ENCODE measurements around the gene GGTA1. TPM values are rescaled to one million over a fixed set of nuclear protein-coding genes. Genes with fewer than 3 reads are reported as not detected.

Gene GGTA1
- total RNA-seq, 1 experiment from 2014 or later, result not detected

DNA sequence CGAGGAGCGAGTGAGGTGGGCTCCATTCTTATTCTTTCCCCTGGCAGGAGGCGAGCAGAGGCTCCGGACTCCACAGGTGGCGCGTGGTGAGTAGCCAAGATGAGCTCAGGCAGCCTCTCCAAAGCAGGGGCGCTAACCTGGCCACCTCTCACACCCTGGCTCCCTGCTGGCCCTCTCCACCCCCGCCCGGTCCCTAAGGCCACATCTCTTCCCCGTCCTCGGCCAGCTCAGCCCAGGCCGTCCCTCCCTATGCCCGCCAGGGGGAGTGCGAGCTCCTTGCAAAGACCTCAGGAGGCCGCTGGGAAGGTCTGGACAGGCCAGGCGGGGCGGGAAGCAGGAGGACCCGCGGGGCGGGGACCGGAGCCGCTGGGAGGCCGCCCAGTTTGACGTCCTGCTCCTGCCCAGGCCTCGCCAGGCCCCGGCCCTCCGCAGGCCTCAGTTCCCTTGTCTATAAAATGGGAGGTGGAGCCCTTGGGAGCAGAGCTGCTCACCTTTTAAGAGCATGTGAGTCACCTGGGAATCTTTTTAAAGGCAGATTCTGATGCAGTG, 46.3 kb upstream of the GGTA1 start:
- peak overlapping the region; percentile 80 for H2AFZ ChIP-seq (ENCODE audit: low read length)
- no TSS peak for BruUV-seq (replicated peaks)
- no peaks in the 10 kb centered on the region for H3K79me2 ChIP-seq (ENCODE audit: low read length)
- H3K9me2 ChIP-seq (replicated peaks; ENCODE audit: low read length), result no peaks in the 10 kb centered on the region
- no peaks in the 10 kb centered on the region for H3K9me3 ChIP-seq (ENCODE audit: low read length)
- no peak overlapping the region for H3K27ac ChIP-seq (ENCODE audit: low read length)
- H3K36me3 ChIP-seq (ENCODE audit: low read depth, low read length), result no peaks in the 10 kb centered on the region
- no peaks in the 10 kb centered on the region for H4K20me1 ChIP-seq (ENCODE audit: low read length)
- H3F3A ChIP-seq (ENCODE audit: low read length, unreplicated experiment), result no peaks in the 10 kb centered on the region
- H3K4me2 ChIP-seq (ENCODE audit: low read length), result peak overlapping the region; percentile 48
- H3K4me3 ChIP-seq (ENCODE audit: low read length), result peak overlapping the region; percentile 35; the same call in 1 of the 2 replicates
- peaks cover 3% of the 10 kb centered on the region; the same call in 1 of the 2 replicates for H3K4me1 ChIP-seq (ENCODE audit: insufficient read depth, low read length)
- ATAC-seq (peak; percentile 98), DNase-seq (peak; percentile 91)
- peak overlapping the region; percentile 29 for H3K9ac ChIP-seq (ENCODE audit: low read length)
- POLR2A ChIA-PET (ENCODE audit: unreplicated experiment), result no interaction called here
- intact Hi-C loops (cut with micrococcal nuclease), result loop anchor here (5.0 kb wide), 2 partner anchors 196 to 461 kb away; no protein-coding TSS in a partner anchor
- CTCF ChIA-PET, result interaction anchor here (0.6 to 1.6 kb wide), 7 partner anchors 53 to 334 kb away, joined by 3 to 8 read pairs (median 4); no protein-coding TSS in a partner anchor
- TF ChIP-seq, protein P1, sequence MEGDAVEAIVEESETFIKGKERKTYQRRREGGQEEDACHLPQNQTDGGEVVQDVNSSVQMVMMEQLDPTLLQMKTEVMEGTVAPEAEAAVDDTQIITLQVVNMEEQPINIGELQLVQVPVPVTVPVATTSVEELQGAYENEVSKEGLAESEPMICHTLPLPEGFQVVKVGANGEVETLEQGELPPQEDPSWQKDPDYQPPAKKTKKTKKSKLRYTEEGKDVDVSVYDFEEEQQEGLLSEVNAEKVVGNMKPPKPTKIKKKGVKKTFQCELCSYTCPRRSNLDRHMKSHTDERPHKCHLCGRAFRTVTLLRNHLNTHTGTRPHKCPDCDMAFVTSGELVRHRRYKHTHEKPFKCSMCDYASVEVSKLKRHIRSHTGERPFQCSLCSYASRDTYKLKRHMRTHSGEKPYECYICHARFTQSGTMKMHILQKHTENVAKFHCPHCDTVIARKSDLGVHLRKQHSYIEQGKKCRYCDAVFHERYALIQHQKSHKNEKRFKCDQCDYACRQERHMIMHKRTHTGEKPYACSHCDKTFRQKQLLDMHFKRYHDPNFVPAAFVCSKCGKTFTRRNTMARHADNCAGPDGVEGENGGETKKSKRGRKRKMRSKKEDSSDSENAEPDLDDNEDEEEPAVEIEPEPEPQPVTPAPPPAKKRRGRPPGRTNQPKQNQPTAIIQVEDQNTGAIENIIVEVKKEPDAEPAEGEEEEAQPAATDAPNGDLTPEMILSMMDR (conservative IDR thresholded peaks at IDR 0.05; ENCODE audit: low read depth, low read length), result peak; percentile 80
- no peak for TF ChIP-seq EZH2 (IDR thresholded peaks at IDR 0.05; ENCODE audit: low read length, unreplicated experiment)
- H3K27me3 ChIP-seq (ENCODE audit: low read length), result no peaks in the 10 kb centered on the region

DNA sequence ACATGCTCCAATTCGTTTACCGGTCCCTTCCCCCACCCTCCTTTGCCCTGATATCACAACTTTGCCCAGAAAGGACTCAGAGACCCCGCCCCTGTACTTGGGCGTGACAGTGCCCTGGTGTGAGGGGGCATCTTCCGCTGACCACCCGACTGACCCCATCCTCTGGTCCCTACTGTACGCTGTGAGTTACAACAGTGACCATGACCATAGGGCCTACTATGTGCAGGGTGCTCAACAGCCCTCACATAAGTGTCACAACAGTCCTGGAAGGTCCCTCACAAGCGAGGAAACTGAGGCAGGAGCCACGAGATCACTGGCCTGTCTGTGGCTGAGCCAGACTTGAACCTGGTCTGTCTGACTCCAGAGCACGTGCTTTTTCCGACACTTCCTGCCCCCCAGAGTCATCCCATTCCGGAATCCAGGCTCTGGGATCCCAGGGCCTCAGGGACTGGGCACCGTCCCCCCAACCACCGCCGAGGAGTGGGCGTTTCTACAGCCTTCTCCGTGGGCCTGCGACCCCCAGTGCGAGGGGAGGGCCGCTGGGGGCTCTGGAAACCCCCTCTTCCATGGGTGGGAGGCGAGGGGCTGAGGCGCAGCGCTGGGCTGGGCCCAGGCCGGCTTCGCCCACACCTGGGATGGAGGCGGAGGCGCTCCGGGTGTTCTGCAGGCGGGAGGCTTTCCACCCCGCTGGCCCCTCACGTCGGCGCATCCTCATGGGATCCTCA, 45.7 kb upstream of the GGTA1 start:
- Histone ChIP-seq H3K9me2 (replicated peaks; ENCODE audit: low read length) (no peaks in the 10 kb centered on the region), H3K79me2 (ENCODE audit: low read length) (no peaks in the 10 kb centered on the region), H3K27ac (ENCODE audit: low read length) (no peak overlapping the region), H3K9me3 (ENCODE audit: low read length) (no peaks in the 10 kb centered on the region), H3F3A (ENCODE audit: low read length, unreplicated experiment) (no peaks in the 10 kb centered on the region), H3K4me2 (ENCODE audit: low read length) (peak overlapping the region; percentile 48), H3K4me1 (ENCODE audit: insufficient read depth, low read length) (no peaks in the 10 kb centered on the region; the same call in 1 of the 2 replicates), H3K27me3 (ENCODE audit: low read length) (no peaks in the 10 kb centered on the region), H4K20me1 (ENCODE audit: low read length) (no peaks in the 10 kb centered on the region), H3K4me3 (ENCODE audit: low read length) (no peak overlapping the region), H3K9ac (ENCODE audit: low read length) (no peak overlapping the region), H2AFZ (ENCODE audit: low read length) (peak overlapping the region; percentile 80), H3K36me3 (ENCODE audit: low read depth, low read length) (no peaks in the 10 kb centered on the region)
- intact Hi-C loops (cut with micrococcal nuclease), result loop anchor here (5.0 kb wide), 2 partner anchors 197 to 462 kb away; no protein-coding TSS in a partner anchor
- POLR2A ChIA-PET (ENCODE audit: unreplicated experiment), result no interaction called here
- ATAC-seq (no peak), DNase-seq (no peak)
- CTCF ChIA-PET, result interaction anchor here (0.6 to 1.6 kb wide), 6 partner anchors 30 to 333 kb away, joined by 3 to 14 read pairs (median 6); no protein-coding TSS in a partner anchor
- TF ChIP-seq, protein P1 (conservative IDR thresholded peaks at IDR 0.05; ENCODE audit: low read depth, low read length), result no peak
- TF ChIP-seq EZH2 (IDR thresholded peaks at IDR 0.05; ENCODE audit: low read length, unreplicated experiment) (no peak), EZH2phosphoT487 (IDR thresholded peaks at IDR 0.05; ENCODE audit: borderline replicate concordance, low read length) (no peak)
- no TSS peak for BruUV-seq (replicated peaks)

DNA sequence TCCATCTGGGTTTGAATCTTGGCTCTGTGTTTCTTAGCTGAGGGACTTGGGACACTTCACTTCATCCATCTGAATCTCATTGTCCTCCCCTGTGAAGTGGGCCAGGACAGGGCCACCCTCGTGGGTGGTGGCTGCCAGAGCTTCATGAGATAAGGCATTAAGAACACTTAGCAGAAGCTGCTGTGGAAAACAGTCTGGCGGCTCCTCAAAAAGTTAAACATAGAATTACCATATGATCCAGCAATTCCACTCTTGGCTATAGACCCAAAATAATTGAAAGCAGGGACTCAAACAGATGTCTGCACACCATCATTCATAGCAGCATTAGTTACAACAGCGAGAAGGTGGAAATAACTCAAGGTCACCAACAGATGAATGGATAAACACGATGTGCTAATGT, 42.4 kb upstream of the GGTA1 start:
- Histone ChIP-seq H3K4me1 (ENCODE audit: insufficient read depth, low read length) (no peaks in the 10 kb centered on the region; the same call in 1 of the 2 replicates), H3F3A (ENCODE audit: low read length, unreplicated experiment) (no peaks in the 10 kb centered on the region), H3K9me2 (replicated peaks; ENCODE audit: low read length) (no peaks in the 10 kb centered on the region), H4K20me1 (ENCODE audit: low read length) (no peaks in the 10 kb centered on the region), H3K4me3 (ENCODE audit: low read length) (no peak overlapping the region), H3K9me3 (ENCODE audit: low read length) (no peaks in the 10 kb centered on the region), H3K36me3 (ENCODE audit: low read depth, low read length) (no peaks in the 10 kb centered on the region), H2AFZ (ENCODE audit: low read length) (no peak overlapping the region), H3K79me2 (ENCODE audit: low read length) (no peaks in the 10 kb centered on the region), H3K4me2 (ENCODE audit: low read length) (no peak overlapping the region), H3K27ac (ENCODE audit: low read length) (no peak overlapping the region), H3K9ac (ENCODE audit: low read length) (no peak overlapping the region), H3K27me3 (ENCODE audit: low read length) (no peaks in the 10 kb centered on the region)
- POLR2A ChIA-PET (ENCODE audit: unreplicated experiment), result no interaction called here
- BruUV-seq (replicated peaks), result no TSS peak
- intact Hi-C loops (cut with micrococcal nuclease), result no loop called here
- no peak for DNase-seq
- TF ChIP-seq, protein P1 (conservative IDR thresholded peaks at IDR 0.05; ENCODE audit: low read depth, low read length), result no peak
- TF ChIP-seq EZH2 (IDR thresholded peaks at IDR 0.05; ENCODE audit: low read length, unreplicated experiment) (no peak), EZH2phosphoT487 (IDR thresholded peaks at IDR 0.05; ENCODE audit: borderline replicate concordance, low read length) (no peak)
- CTCF ChIA-PET, result no interaction called here
- no peak for ATAC-seq

Measured in PC-3 (cell line).